ENCODE data around the gene ASB18. TPM values are rescaled to one million over a fixed set of nuclear protein-coding genes. Genes with fewer than 3 reads are reported as not detected.

Gene ASB18
- total and polyA plus RNA-seq, 2 experiments from 2014 or later = not detected

GRCh38 chr2:236156095-236156859, 107.9 kb downstream of the ASB18 start:
- Histone ChIP-seq H3K27me3 (ENCODE audit: insufficient read depth) (peaks cover 74% of the 10 kb centered on the region), H3K4me1 (ENCODE audit: insufficient read depth) (peaks cover 16% of the 10 kb centered on the region), H2AFZ (no peak overlapping the region), H3F3A (replicated peaks; ENCODE audit: low read depth) (0 out of 2 replicates have a peak, but pooled peaks cover 7% of the 10 kb centered on the region), H3K4me3 (no peak overlapping the region), H3K4me2 (no peak overlapping the region), H3K9me2 (ENCODE audit: insufficient read depth) (no peaks in the 10 kb centered on the region), H4K20me1 (replicated peaks; ENCODE audit: insufficient read depth) (no peaks in the 10 kb centered on the region), H3K79me2 (replicated peaks; ENCODE audit: insufficient read depth) (no peaks in the 10 kb centered on the region), H3K27ac (ENCODE audit: low read depth) (no peak overlapping the region), H3K36me3 (ENCODE audit: insufficient read depth) (no peaks in the 10 kb centered on the region)
- DNase-seq (ENCODE audit: low spot score) = no peak
- H3K9me3 Mint-ChIP-seq = peaks cover 19% of the 10 kb centered on the region
- no peak for ATAC-seq
- H3K27me3 Mint-ChIP-seq (ENCODE audit: insufficient read depth, low read depth, poor library complexity) = peaks cover 63% of the 10 kb centered on the region
- TF ChIP-seq REST (IDR thresholded peaks at IDR 0.05; ENCODE audit: unreplicated experiment) = no peak
- no peak for TF ChIP-seq EZH2phosphoT487 (IDR thresholded peaks at IDR 0.05; ENCODE audit: unreplicated experiment)
- TF ChIP-seq POLR2AphosphoS5 (IDR thresholded peaks at IDR 0.05; ENCODE audit: low read depth) = no peak
- H3K4me1 Mint-ChIP-seq = peaks cover 27% of the 10 kb centered on the region
- H3K36me3 Mint-ChIP-seq (ENCODE audit: low read depth) = peaks cover 7% of the 10 kb centered on the region; the same call in 2 of the 3 replicates
- H3K27ac Mint-ChIP-seq = no peak overlapping the region
- no peak overlapping the region for H3K4me3 Mint-ChIP-seq

- H3K27me3 ChIP-seq (ENCODE audit: insufficient read depth) = peaks cover 65% of the 10 kb centered on the region
- H3K9me2 ChIP-seq (ENCODE audit: insufficient read depth) = no peaks in the 10 kb centered on the region
- H4K20me1 ChIP-seq (replicated peaks; ENCODE audit: insufficient read depth) = no peaks in the 10 kb centered on the region
- H3K27ac Mint-ChIP-seq = no peak overlapping the region
- H3F3A ChIP-seq (replicated peaks; ENCODE audit: low read depth) = 0 out of 2 replicates have a peak, but pooled peaks cover 6% of the 10 kb centered on the region
- peaks cover 24% of the 10 kb centered on the region for H3K9me3 Mint-ChIP-seq
- H3K27ac ChIP-seq (ENCODE audit: low read depth) = no peak overlapping the region
- no peak for DNase-seq (ENCODE audit: low spot score)
- H3K36me3 ChIP-seq (ENCODE audit: insufficient read depth) = no peaks in the 10 kb centered on the region
- H3K27me3 Mint-ChIP-seq (ENCODE audit: insufficient read depth, low read depth, poor library complexity) = peaks cover 54% of the 10 kb centered on the region
- peaks cover 8% of the 10 kb centered on the region; the same call in 1 of the 2 replicates for H3K4me1 ChIP-seq (ENCODE audit: insufficient read depth)
- ATAC-seq = no peak
- H3K4me1 Mint-ChIP-seq = peaks cover 19% of the 10 kb centered on the region
- no peaks in the 10 kb centered on the region for H3K79me2 ChIP-seq (replicated peaks; ENCODE audit: insufficient read depth)
- peaks cover 10% of the 10 kb centered on the region; the same call in 2 of the 3 replicates for H3K36me3 Mint-ChIP-seq (ENCODE audit: low read depth)
- H3K4me3 ChIP-seq = no peak overlapping the region
- H3K4me3 Mint-ChIP-seq = no peak overlapping the region
- no peak overlapping the region for H3K4me2 ChIP-seq
- H2AFZ ChIP-seq = no peak overlapping the region
- no peak for TF ChIP-seq ZNF114 (CRISPR knock-in tag; IDR thresholded peaks at IDR 0.05)
- TF ChIP-seq CREB1 (CRISPR knock-in tag; IDR thresholded peaks at IDR 0.05; ENCODE audit: low read depth) = no peak
- no peak for TF ChIP-seq EZH2phosphoT487 (IDR thresholded peaks at IDR 0.05; ENCODE audit: unreplicated experiment)
- no peak for TF ChIP-seq ETS1 (IDR thresholded peaks at IDR 0.05)
- TF ChIP-seq ZNF331 (CRISPR knock-in tag; IDR thresholded peaks at IDR 0.05; ENCODE audit: low read depth) = no peak
- TF ChIP-seq POLR2AphosphoS5 (IDR thresholded peaks at IDR 0.05; ENCODE audit: low read depth) = no peak
- no peak for TF ChIP-seq CTCF (conservative IDR thresholded peaks at IDR 0.05; ENCODE audit: low read depth in 2 of 2)
- no peak for TF ChIP-seq JUNB (IDR thresholded peaks at IDR 0.05; ENCODE audit: unreplicated experiment)
- TF ChIP-seq REST (IDR thresholded peaks at IDR 0.05; ENCODE audit: unreplicated experiment) = no peak
These were observed 108.8 kb downstream of the ASB18 start for GRCh38 chr2:236155406-236155805.

All from GM23338 (cell line).